Nephron (organoid): ENCODE data around the gene FOXK1.

ENCODE experiments used
- H3K27ac Mint-ChIP-seq, 3 experiments: 2 replicates each; pipeline ENCODE4 v1.8.0; 2020; ENCODE audit warnings: mixed read lengths in 3 of 3, mild to moderate bottlenecking in 2 of 3, moderate library complexity in 1 of 3
- H3K27me3 Mint-ChIP-seq: 2 replicates; pipeline ENCODE4 v1.8.0; 2021; ENCODE audit warnings: low read depth, mild to moderate bottlenecking, moderate library complexity, mixed read lengths
- H3K36me3 Mint-ChIP-seq: 2 replicates; pipeline ENCODE4 v1.8.0; 2020; ENCODE audit warnings: low read depth, mixed read lengths
- H3K4me1 Mint-ChIP-seq: 2 replicates; pipeline ENCODE4 v1.8.0; 2020; ENCODE audit warnings: mixed read lengths
- H3K4me3 Mint-ChIP-seq, 3 experiments: 2 replicates each; pipeline ENCODE4 v1.8.0; 2020; ENCODE audit warnings: mild to moderate bottlenecking in 3 of 3, mixed read lengths in 3 of 3, moderate library complexity in 2 of 3
- H3K9me3 Mint-ChIP-seq: 2 replicates; pipeline ENCODE4 v1.8.0; 2020; ENCODE audit warnings: mixed read lengths
- CTCF ChIP-seq, 3 experiments: fragments of 200-600 bp; sonication (generic); IDR thresholded peaks; one replicate each; pipeline ENCODE4 v1.5.0; 2021; ENCODE audit warnings: antibody characterized with exemption in 3 of 3; ENCODE audit not compliant: unreplicated experiment in 3 of 3

FOXK1 gene

GRCh38 chr7:4785371-4785770, 103.3 kb downstream of the FOXK1 start:
- Mint-ChIP-seq H3K4me1 (no peaks in the 10 kb centered on the region), H3K36me3 (peaks cover 7% of the 10 kb centered on the region), H3K27ac (no peak overlapping the region), H3K9me3 (no peaks in the 10 kb centered on the region), H3K4me3 (no peak overlapping the region), H3K27me3 (no peaks in the 10 kb centered on the region)
- TF ChIP-seq CTCF (IDR thresholded peaks at IDR 0.05; ENCODE audit: unreplicated experiment in 3 of 3): no peak

GRCh38 chr7:4786015-4786414, 103.9 kb downstream of the FOXK1 start:
- Mint-ChIP-seq H3K27ac (no peak overlapping the region), H3K9me3 (no peaks in the 10 kb centered on the region), H3K4me1 (no peaks in the 10 kb centered on the region), H3K27me3 (no peaks in the 10 kb centered on the region), H3K4me3 (no peak overlapping the region), H3K36me3 (peaks cover 7% of the 10 kb centered on the region)
- no peak for TF ChIP-seq CTCF (IDR thresholded peaks at IDR 0.05; ENCODE audit: unreplicated experiment in 3 of 3)

- no peak overlapping the region for H3K4me3 Mint-ChIP-seq
- peaks cover 4% of the 10 kb centered on the region for H3K36me3 Mint-ChIP-seq
- no peaks in the 10 kb centered on the region for H3K27me3 Mint-ChIP-seq
- H3K4me1 Mint-ChIP-seq: no peaks in the 10 kb centered on the region
- no peak for TF ChIP-seq CTCF (IDR thresholded peaks at IDR 0.05; ENCODE audit: unreplicated experiment in 3 of 3)
- no peaks in the 10 kb centered on the region for H3K9me3 Mint-ChIP-seq
- no peak overlapping the region for H3K27ac Mint-ChIP-seq
Observed at GRCh38 chr7:4787541-4787940, 105.4 kb downstream of the FOXK1 start.

GRCh38 chr7:4787947-4788626, 106.0 kb downstream of the FOXK1 start:
- H3K36me3 Mint-ChIP-seq: peaks cover 4% of the 10 kb centered on the region
- H3K27me3 Mint-ChIP-seq: no peaks in the 10 kb centered on the region
- H3K27ac Mint-ChIP-seq: no peak overlapping the region
- H3K4me3 Mint-ChIP-seq: no peak overlapping the region
- H3K4me1 Mint-ChIP-seq: no peaks in the 10 kb centered on the region
- H3K9me3 Mint-ChIP-seq: no peaks in the 10 kb centered on the region
- TF ChIP-seq CTCF (IDR thresholded peaks at IDR 0.05; ENCODE audit: unreplicated experiment in 3 of 3): no peak

GRCh38 chr7:4788627-4789189, 106.6 kb downstream of the FOXK1 start:
- TF ChIP-seq CTCF (IDR thresholded peaks at IDR 0.05; ENCODE audit: unreplicated experiment in 3 of 3): no peak
- no peaks in the 10 kb centered on the region for H3K9me3 Mint-ChIP-seq
- H3K27me3 Mint-ChIP-seq: no peaks in the 10 kb centered on the region
- H3K27ac Mint-ChIP-seq: no peak overlapping the region
- no peak overlapping the region for H3K4me3 Mint-ChIP-seq
- no peaks in the 10 kb centered on the region for H3K4me1 Mint-ChIP-seq
- peaks cover 4% of the 10 kb centered on the region for H3K36me3 Mint-ChIP-seq
